ENCODE results near the gene EDA. TPM values are rescaled to one million over a fixed set of nuclear protein-coding genes. Genes with fewer than 3 reads are reported as not detected.

Gene EDA
- total RNA-seq, 2 experiments from 2014 or later, result 1.3 to 1.4 TPM

DNA sequence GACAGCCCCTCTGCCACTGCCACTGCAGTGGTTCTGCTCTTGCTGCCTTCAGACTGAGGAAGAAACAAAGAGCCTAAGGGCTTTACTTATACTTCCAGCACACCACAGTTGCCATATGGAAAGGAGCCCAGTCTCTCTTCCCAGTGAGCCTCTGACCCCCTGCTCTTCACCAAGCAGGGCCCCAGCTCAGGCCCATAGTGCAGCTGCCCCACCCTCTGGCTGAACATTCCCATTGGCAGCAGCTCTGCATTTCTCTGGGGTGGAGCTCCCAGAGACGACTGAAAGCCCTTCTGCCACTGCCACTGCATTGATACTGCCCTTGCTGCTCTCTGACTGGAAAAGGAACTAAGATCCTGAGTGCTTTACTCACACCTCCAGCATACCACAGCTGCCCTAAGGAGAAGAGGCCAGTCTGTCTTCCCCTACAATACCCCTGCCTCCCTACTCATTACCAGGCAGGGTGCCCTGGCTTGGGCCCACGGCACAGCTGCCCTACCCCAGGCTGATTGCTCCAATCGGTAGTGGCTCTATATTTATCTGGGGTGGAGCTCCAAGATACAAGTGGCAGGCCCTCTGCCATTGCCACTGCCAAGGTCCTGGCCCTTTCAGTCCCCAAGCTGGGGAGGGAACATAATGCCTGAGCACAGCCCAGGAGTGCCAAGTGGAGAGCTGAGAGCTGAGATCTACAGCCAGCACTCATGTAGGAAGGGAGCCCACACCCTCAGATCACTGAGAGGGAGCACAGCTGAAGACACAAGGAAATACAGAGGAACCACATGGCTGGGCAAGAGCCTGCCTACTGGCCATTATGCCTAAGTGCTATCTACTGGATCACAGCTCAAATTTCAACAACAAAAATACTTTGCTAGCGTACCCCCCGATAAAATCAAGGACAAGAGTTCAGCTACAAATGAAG is 397.8 kb downstream of the EDA start:
- H3K27me3 Mint-ChIP-seq, result peaks cover 4% of the 10 kb centered on the region
- peaks cover 6% of the 10 kb centered on the region for H3K4me1 Mint-ChIP-seq
- no peak for DNase-seq

DNA sequence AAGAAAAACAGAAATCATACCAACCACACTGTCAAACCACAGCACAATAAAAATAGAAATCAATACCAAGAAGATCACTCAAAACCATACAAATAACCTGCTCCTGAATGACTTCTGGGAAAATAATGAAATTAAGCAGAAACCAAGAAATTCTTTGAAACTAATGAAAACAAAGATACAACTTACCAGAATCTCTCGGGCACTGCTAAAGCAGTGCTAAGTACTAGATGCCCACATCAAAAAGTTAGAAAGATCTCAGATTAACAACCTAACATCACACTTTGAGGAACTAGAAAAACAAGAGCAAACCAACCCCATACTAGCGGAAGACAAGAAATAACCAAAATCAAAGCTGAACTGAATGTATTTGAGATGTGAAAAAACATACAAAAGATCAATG is 400.6 kb downstream of the EDA start:
- Mint-ChIP-seq H3K27ac (no peak overlapping the region), H3K4me3 (no peak overlapping the region)

More for the DNA sequence above, 397.8 kb downstream of the EDA start:
- no peaks in the 10 kb centered on the region for H3K36me3 Mint-ChIP-seq
- no peak overlapping the region for H3K4me3 Mint-ChIP-seq
- no peak overlapping the region for H3K27ac Mint-ChIP-seq
- peaks cover 2% of the 10 kb centered on the region for H3K9me3 Mint-ChIP-seq

DNA sequence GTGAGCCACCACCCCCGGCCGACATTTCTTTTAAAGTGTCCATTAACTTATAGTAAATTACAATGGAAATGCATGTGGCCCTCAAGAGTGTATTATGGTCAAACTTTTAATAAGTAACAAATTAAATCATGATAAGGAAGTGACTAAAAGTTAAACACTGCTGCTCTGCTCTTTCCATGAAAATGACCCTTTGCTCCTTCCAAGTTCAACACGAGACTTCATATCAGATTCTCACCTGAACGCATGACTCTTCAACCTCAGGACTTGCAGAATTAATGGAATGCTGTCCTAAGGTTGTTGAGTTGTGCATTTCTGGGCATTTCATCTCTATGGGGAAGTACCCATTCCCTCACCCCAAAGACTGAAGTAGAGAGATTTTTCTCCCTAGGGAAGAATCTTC is 406.7 kb downstream of the EDA start:
- Mint-ChIP-seq H3K9me3 (peaks cover under 1% of the 10 kb centered on the region), H3K36me3 (no peaks in the 10 kb centered on the region), H3K27ac (no peak overlapping the region), H3K4me1 (peaks cover 9% of the 10 kb centered on the region), H3K27me3 (no peaks in the 10 kb centered on the region), H3K4me3 (no peak overlapping the region)
- DNase-seq, result no peak

More for the DNA sequence above, 400.6 kb downstream of the EDA start:
- no peaks in the 10 kb centered on the region for H3K36me3 Mint-ChIP-seq
- H3K4me1 Mint-ChIP-seq, result peaks cover 6% of the 10 kb centered on the region
- H3K9me3 Mint-ChIP-seq, result peaks cover 2% of the 10 kb centered on the region
- H3K27me3 Mint-ChIP-seq, result peaks cover 3% of the 10 kb centered on the region
- DNase-seq, result no peak

DNA sequence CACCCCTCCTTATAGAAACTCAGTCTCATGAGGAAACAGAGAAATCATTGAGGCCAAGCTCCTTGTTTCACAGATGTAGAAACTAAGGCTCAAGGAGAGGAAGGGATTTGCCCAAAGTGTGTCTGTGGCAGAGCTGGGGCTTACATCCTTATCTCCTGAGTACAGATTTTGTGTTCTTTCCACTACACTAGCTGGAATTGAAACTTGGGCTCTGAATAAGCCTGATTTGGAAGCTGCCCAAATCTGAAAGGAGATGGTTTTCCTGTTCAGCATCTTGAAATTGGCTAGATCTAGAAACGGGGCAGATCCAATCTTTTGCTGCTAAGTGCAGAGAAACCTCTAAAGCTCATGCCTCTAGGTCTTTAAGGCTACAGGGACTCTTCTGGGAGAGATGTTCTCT is 409.6 kb downstream of the EDA start:
- no peaks in the 10 kb centered on the region for H3K27me3 Mint-ChIP-seq
- no peaks in the 10 kb centered on the region for H3K36me3 Mint-ChIP-seq
- DNase-seq, result no peak
- peaks cover 9% of the 10 kb centered on the region for H3K4me1 Mint-ChIP-seq
- H3K4me3 Mint-ChIP-seq, result no peak overlapping the region
- H3K27ac Mint-ChIP-seq, result no peak overlapping the region
- H3K9me3 Mint-ChIP-seq, result no peaks in the 10 kb centered on the region

DNA sequence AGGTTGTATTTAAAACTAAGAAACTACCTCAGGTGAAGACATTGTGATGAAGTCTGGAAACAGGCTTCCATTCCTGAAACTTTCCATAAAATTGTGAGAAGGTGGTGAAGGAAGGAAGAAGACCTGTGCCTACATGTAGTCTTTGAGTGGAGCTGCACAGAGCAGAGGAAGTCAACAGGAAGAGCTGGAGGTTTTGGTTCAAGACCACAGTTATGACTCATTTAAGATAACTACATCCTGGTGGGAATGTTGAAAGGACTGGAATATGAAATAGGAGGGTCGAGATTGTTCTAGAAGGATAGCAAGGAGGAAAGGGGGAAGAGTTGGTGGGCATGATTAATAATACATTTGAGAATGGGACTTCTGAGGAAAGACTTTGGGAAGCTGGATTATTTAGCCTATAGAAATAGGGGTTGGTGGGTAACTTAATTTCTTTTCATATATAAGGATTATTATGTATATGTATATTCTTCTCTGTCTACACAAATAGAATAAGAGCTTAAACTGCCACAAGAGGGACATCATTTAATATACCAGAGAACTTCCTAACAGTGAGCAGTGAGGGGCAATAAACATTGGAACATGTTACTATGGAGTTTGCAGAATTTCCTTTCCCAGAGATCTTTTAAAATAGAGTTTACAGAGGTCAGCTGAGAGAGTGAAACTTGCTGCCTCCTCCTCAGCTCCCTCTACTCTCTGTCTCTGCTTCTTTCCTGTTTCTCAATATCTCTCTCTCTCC is 410.4 kb downstream of the EDA start:
- H3K36me3 Mint-ChIP-seq, result no peaks in the 10 kb centered on the region
- no peak for DNase-seq
- peaks cover 9% of the 10 kb centered on the region for H3K4me1 Mint-ChIP-seq
- H3K27me3 Mint-ChIP-seq, result no peaks in the 10 kb centered on the region
- H3K4me3 Mint-ChIP-seq, result no peak overlapping the region
- no peaks in the 10 kb centered on the region for H3K9me3 Mint-ChIP-seq
- no peak overlapping the region for H3K27ac Mint-ChIP-seq

DNA sequence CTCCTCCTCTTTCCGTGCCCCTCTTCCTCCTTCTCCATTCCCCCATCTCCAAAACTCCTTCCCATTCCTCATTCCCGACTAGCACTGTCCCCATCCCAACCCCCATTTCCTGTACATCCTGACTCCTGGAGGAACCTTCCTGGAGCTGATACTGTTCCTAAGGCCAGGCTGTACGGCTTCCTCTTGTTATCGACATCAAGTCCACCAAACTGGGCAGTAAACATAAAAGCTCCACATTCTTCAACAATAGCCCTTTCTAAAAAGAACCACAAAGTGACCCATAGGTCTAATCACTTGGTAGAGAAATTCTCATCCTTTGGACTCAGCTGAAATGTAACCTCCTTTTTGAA is 410.9 kb downstream of the EDA start:
- Mint-ChIP-seq H3K27me3 (no peaks in the 10 kb centered on the region), H3K9me3 (no peaks in the 10 kb centered on the region), H3K4me3 (no peak overlapping the region), H3K27ac (no peak overlapping the region), H3K36me3 (no peaks in the 10 kb centered on the region), H3K4me1 (peaks cover 9% of the 10 kb centered on the region)
- DNase-seq, result no peak

DNA sequence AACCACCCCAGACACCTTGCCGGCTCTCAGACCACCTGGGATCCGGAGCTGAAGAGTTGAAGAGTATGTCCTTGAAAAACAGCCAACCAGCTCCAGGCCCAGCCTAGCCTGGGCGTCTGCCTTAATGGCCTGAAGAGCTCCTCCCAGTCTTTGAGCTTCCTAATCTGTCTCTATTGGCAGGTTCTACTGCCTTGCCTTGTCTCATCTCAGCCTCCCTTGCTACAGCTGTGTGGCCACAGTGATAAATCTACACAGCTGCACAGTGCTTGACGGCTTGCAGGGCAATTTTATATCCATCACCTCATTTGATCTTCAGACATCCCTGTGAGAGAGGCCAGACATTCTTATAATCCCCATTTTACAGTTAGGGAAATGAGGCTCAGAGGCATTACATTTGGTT is 413.9 kb downstream of the EDA start:
- no peak overlapping the region for H3K27ac Mint-ChIP-seq
- no peaks in the 10 kb centered on the region for H3K36me3 Mint-ChIP-seq
- no peaks in the 10 kb centered on the region for H3K27me3 Mint-ChIP-seq
- peaks cover 9% of the 10 kb centered on the region for H3K4me1 Mint-ChIP-seq
- no peak overlapping the region for H3K4me3 Mint-ChIP-seq
- no peaks in the 10 kb centered on the region for H3K9me3 Mint-ChIP-seq
- no peak for DNase-seq

DNA sequence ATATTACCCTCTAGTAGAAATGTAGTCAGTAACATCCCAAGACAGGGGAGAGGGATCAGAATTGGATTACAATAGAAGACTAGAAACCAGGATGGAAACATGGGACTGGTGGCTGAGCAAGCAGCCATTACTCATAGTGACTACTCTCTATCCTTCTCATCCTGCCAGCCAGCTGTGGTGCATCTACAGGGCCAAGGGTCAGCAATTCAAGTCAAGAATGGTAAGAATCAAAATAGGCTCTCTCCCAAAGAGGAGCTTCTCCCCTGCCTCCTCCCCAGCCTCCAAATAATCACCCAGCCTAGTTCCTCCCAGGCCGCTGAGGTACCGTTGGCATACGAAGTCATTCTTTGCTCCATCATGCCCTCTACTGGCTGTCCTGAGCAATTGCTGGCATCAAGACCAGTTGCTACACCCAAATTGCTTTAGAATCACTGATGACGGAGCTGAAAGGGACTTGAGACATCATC is 414.4 kb downstream of the EDA start:
- H3K9me3 Mint-ChIP-seq, result no peaks in the 10 kb centered on the region
- H3K27me3 Mint-ChIP-seq, result no peaks in the 10 kb centered on the region
- no peak overlapping the region for H3K27ac Mint-ChIP-seq
- H3K4me3 Mint-ChIP-seq, result no peak overlapping the region
- H3K36me3 Mint-ChIP-seq, result no peaks in the 10 kb centered on the region
- DNase-seq, result peak; percentile 20
- peaks cover 9% of the 10 kb centered on the region for H3K4me1 Mint-ChIP-seq

DNA sequence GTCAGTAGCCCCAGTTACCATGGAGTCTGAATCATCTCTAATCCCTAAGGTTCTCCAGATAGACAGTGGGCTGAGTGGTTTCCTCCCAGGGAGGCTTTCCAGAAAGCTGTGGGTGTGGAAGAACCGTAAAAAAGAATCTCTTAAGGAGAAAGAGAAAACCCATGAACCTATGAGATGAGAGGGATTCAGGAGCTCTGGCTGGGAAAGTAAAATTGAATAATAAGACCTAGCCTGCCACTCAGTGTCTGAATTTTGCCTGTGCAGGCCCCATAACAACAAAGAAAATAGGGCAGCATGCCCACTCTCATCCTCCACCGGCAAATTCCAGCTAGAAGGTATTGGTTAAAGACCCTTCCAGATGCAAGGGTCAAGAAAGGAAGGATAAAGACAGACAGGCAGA is 416.9 kb downstream of the EDA start:
- no peak for DNase-seq
- Mint-ChIP-seq H3K27me3 (no peaks in the 10 kb centered on the region), H3K9me3 (no peaks in the 10 kb centered on the region), H3K4me3 (no peak overlapping the region), H3K36me3 (no peaks in the 10 kb centered on the region), H3K4me1 (no peaks in the 10 kb centered on the region), H3K27ac (no peak overlapping the region)

DNA sequence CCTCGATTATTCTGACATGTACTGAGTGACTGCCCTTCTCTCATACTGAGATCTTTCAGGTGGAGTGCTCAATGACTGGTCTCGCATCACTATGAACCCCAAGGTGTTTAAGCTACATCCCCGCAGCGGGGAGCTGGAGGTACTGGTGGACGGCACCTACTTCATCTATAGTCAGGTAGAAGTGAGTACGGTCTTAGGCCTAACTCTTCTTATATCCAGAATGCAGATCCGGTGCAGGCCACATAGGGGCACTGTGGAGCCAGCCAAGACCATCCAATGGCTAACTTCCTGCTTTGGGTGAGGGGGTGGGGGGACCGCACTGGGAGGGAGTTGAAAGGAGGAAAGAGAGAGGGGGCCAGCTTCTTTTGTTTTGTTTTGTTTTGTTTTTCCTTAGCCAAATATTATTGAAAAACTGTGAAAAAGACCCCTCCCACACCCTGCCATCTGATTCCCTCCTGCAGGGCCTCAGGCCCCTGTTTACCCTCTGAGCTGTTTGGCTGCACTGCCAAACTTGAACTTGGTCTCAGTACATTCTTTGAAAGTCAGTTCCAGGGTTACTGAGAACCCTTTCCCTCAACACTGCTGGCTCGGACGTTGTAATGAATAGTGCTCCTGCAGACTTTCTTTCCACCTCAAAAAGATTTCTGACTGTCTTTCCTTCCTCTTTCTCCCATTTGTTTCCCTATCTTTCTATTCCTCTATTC is 417.6 kb downstream of the EDA start:
- Mint-ChIP-seq H3K9me3 (no peaks in the 10 kb centered on the region), H3K27me3 (no peaks in the 10 kb centered on the region), H3K27ac (no peak overlapping the region), H3K36me3 (no peaks in the 10 kb centered on the region), H3K4me3 (no peak overlapping the region), H3K4me1 (no peaks in the 10 kb centered on the region)
- DNase-seq, result peak; percentile 24

DNA sequence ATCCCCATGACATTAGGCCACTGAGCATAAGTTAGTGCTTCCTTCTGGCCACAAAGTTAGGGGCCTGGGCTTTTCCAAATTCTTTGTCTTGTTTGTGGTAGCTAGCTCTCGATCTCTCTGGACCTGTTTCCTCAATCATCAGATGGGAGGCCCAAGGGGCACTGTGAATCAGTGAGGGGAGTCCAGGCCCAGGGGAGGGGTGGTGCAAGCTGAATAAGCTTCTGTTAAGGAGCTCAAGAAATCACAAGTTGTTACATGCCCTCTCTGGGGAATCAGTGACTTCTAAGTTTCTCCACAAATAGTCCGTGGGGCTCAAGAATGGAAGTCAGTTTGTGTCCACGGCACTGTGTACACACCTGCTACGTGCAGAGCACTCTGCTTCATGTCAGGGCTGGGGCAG is 418.7 kb downstream of the EDA start:
- H3K27ac Mint-ChIP-seq, result no peak overlapping the region
- H3K4me1 Mint-ChIP-seq, result no peaks in the 10 kb centered on the region
- no peaks in the 10 kb centered on the region for H3K9me3 Mint-ChIP-seq
- no peaks in the 10 kb centered on the region for H3K36me3 Mint-ChIP-seq
- no peak for DNase-seq
- H3K4me3 Mint-ChIP-seq, result no peak overlapping the region
- no peaks in the 10 kb centered on the region for H3K27me3 Mint-ChIP-seq

DNA sequence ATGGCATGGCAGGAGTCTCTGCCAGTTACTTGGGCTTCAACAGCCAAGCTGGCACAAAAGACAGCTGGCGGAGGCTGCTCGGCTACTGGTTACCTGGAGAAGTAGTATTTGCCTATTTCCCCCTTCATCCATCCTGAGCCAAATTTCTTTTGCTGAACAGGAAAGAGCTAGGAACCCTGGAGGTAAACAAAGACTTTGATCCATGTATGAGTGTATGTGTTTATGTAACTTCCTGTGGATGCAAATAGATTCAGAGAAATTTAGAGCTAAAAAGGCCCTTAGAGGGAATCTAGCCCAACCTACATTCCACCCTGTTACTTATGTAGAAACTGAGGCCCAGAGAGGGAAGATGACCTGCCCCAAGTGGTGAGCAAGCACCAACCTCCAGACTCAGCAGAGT is 422.6 kb downstream of the EDA start:
- H3K27ac Mint-ChIP-seq, result no peak overlapping the region
- no peaks in the 10 kb centered on the region for H3K4me1 Mint-ChIP-seq
- H3K27me3 Mint-ChIP-seq, result no peaks in the 10 kb centered on the region
- no peak for DNase-seq
- H3K9me3 Mint-ChIP-seq, result no peaks in the 10 kb centered on the region
- H3K4me3 Mint-ChIP-seq, result no peak overlapping the region
- no peaks in the 10 kb centered on the region for H3K36me3 Mint-ChIP-seq

DNA sequence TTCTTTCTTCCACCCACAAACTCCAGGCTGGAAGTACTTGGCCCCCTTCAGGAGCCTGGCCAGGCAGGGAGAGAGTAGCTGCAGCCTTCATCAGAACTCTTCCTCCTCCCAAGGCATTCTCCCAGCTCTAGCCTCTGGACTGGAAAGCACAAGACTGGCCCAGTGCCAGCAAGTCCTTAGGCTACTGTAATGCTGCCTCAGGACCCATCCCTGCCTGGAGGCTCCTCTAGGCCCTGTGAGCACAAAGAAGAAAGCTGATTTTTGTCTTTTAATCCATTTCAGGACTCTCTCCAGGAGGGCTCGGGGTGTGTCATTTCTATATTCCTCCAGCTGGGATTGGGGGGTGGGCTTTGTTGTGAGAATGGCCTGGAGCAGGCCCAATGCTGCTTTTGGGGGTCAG is 423.0 kb downstream of the EDA start:
- Mint-ChIP-seq H3K9me3 (no peaks in the 10 kb centered on the region), H3K36me3 (no peaks in the 10 kb centered on the region), H3K4me3 (no peak overlapping the region), H3K27me3 (no peaks in the 10 kb centered on the region), H3K27ac (no peak overlapping the region), H3K4me1 (no peaks in the 10 kb centered on the region)
- no peak for DNase-seq

DNA sequence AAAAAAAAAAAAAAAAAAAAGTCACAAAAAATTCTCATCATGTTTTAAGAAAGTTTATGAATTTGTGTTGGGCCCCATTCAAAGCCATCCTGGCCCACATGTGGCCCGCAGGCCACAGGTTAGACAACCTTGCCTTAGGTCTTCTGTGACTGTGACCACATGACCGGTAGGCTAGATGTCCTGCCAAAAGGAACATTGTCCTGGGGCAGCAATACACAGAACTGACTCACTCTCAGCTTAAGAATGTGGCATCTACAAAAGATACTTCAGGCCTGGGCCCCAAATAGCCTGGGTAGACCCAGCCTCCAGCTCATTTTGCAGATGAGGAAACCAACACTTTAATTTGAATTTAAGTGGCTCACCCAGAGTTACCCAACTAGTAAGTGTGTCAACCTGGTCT is 423.8 kb downstream of the EDA start:
- no peak overlapping the region for H3K27ac Mint-ChIP-seq
- no peaks in the 10 kb centered on the region for H3K27me3 Mint-ChIP-seq

DNA sequence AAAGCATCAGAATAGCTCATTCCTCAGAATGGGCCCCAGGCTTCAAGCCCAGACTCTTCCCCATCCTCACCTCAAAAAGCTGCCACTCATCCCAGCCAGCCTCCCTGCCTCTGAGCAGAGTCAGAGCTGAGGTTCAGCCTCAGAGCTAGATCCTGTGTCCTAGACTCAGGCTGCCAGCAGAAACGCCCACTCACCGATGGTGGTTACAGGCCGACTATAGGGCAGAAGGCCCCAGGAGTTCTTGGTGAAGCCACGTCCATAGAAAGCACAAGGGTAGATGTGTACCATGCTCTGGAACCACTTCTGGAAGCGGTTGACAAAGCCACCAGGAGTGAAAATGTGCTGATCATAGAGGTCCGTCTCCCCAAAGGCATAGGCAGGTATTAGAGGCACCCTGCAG is 426.1 kb downstream of the EDA start:
- Mint-ChIP-seq H3K9me3 (no peaks in the 10 kb centered on the region), H3K27me3 (no peaks in the 10 kb centered on the region), H3K4me3 (no peak overlapping the region)

More for the DNA sequence above, 423.8 kb downstream of the EDA start:
- Mint-ChIP-seq H3K4me1 (no peaks in the 10 kb centered on the region), H3K4me3 (no peak overlapping the region), H3K36me3 (no peaks in the 10 kb centered on the region), H3K9me3 (no peaks in the 10 kb centered on the region)
- no peak for DNase-seq

More for the DNA sequence above, 426.1 kb downstream of the EDA start:
- no peak overlapping the region for H3K27ac Mint-ChIP-seq
- H3K36me3 Mint-ChIP-seq, result no peaks in the 10 kb centered on the region
- no peaks in the 10 kb centered on the region for H3K4me1 Mint-ChIP-seq
- DNase-seq, result no peak
